HepG2 (cell line): Measurements from ENCODE around the gene ATG9A. TPM values are rescaled to one million over a fixed set of nuclear protein-coding genes. Genes with fewer than 3 reads are reported as not detected.

Source experiments
- ESRRA ChIP-seq: sonication (generic); formaldehyde crosslinking; IDR thresholded peaks from 2 replicates; pipeline ENCODE4 v1.5.1; 2020; ENCODE audit warnings: mild to moderate bottlenecking, low read depth, missing genetic modification reagents
- HNF1B ChIP-seq: sonication (generic); formaldehyde crosslinking; IDR thresholded peaks from 2 replicates; pipeline ENCODE4 v1.5.1; 2020; ENCODE audit warnings: mild to moderate bottlenecking, moderate library complexity, missing genetic modification reagents
- NFATC3 ChIP-seq: sonication (generic); formaldehyde crosslinking; IDR thresholded peaks from 2 replicates; pipeline ENCODE4 v1.5.1; 2020; ENCODE audit warnings: mild to moderate bottlenecking, missing genetic modification reagents
- POLR2G ChIP-seq: fragments of 200-400 bp; formaldehyde crosslinking; IDR thresholded peaks from 2 replicates; pipeline ENCODE4 v1.6.1; 2018; ENCODE audit warnings: mild to moderate bottlenecking, low read depth, low read length, moderate library complexity
- PRDM10 ChIP-seq: sonication (generic); formaldehyde crosslinking; IDR thresholded peaks from 2 replicates; pipeline ENCODE4 v1.4.0; 2020; ENCODE audit warnings: low read depth, missing genetic modification reagents
- SRSF4 ChIP-seq: fragments of 200-400 bp; formaldehyde crosslinking; IDR thresholded peaks from one replicate; pipeline ENCODE4 v1.6.1; 2018; ENCODE audit warnings: mild to moderate bottlenecking, low read depth, low read length, moderate library complexity; ENCODE audit not compliant: poor library complexity, severe bottlenecking
- TEF ChIP-seq: sonication (generic); formaldehyde crosslinking; IDR thresholded peaks from 2 replicates; pipeline ENCODE4 v1.5.0; 2020; ENCODE audit warnings: missing genetic modification reagents
- TIGD3 ChIP-seq: sonication (generic); formaldehyde crosslinking; IDR thresholded peaks from 2 replicates; pipeline ENCODE4 v1.5.1; 2020; ENCODE audit warnings: mild to moderate bottlenecking, missing genetic modification reagents, borderline replicate concordance
- TRIM24 ChIP-seq: sonication (generic); formaldehyde crosslinking; IDR thresholded peaks from 2 replicates; pipeline ENCODE4 v1.8.0; 2022; ENCODE audit warnings: mild to moderate bottlenecking, missing genetic modification reagents
- WIZ ChIP-seq: sonication (generic); formaldehyde crosslinking; IDR thresholded peaks from 2 replicates; pipeline ENCODE4 v1.5.1; 2020; ENCODE audit warnings: mild to moderate bottlenecking, missing genetic modification reagents
- ZBTB26 ChIP-seq: IDR thresholded peaks from 2 replicates; pipeline ENCODE4 v1.6.1; 2016; ENCODE audit warnings: missing compliant biosample characterization, missing genetic modification reagents, borderline replicate concordance
- ZBTB42 ChIP-seq: sonication (generic); formaldehyde crosslinking; IDR thresholded peaks from 2 replicates; pipeline ENCODE4 v1.5.0; 2020; ENCODE audit warnings: mild to moderate bottlenecking, missing genetic modification reagents
- ZNF136 ChIP-seq: sonication (generic); formaldehyde crosslinking; IDR thresholded peaks from 2 replicates; pipeline ENCODE4 v1.8.1; 2022; ENCODE audit warnings: low read depth, mild to moderate bottlenecking, moderate library complexity, missing genetic modification reagents
- ZNF180 ChIP-seq: sonication (generic); formaldehyde crosslinking; IDR thresholded peaks from 2 replicates; pipeline ENCODE4 v1.4.0; 2020; ENCODE audit warnings: low read depth, missing genetic modification reagents, borderline replicate concordance
- ZNF784 ChIP-seq: sonication (generic); formaldehyde crosslinking; IDR thresholded peaks from 2 replicates; pipeline ENCODE4 v1.5.1; 2020; ENCODE audit warnings: missing genetic modification reagents, mild to moderate bottlenecking, borderline replicate concordance
- ZNF83 ChIP-seq: sonication (generic); formaldehyde crosslinking; IDR thresholded peaks from 2 replicates; pipeline ENCODE4 v1.4.0; 2020; ENCODE audit warnings: missing genetic modification reagents, mild to moderate bottlenecking, borderline replicate concordance
- polyA plus RNA-seq, 8 experiments: library from polyadenylated mRNA; depleted of rRNA in 3 of 8; stranded (reverse) in 7 of 8; unstranded in 1 of 8; fragments of >200 nt; fragmentation: Illumina TruSeq in 4 of 8; extraction: Trizol in 4 of 8; gene quantifications; 2 replicates each; pipeline versions ENCODE4 v1.2.1 to v1.2.3, GENCODE V29; 2011 to 2016; ENCODE audit warnings: low read depth in 4 of 8, missing spikeins in 1 of 8, mixed read lengths in 1 of 8; ENCODE audit not compliant: insufficient read depth in 1 of 8
- total RNA-seq, 5 experiments: library from RNA; depleted of rRNA; stranded (reverse); fragments of >200 nt; fragmentation: Illumina TruSeq; extraction: Trizol; gene quantifications; 2 replicates each; pipeline ENCODE4 v1.2.3, GENCODE V29; 2016; ENCODE audit warnings: low read depth in 1 of 5

Gene ATG9A
- total and polyA plus RNA-seq, 2 of the 13 experiments (the other 11 are each of a cell fraction or from before 2014, with no cell fraction given), result 35.0 to 131 TPM

- TF ChIP-seq PRDM10 (peak; percentile 71; the same call in 1 of the 2 replicates), ZNF180 (no peak), TIGD3 (CRISPR knock-in tag) (no peak), ESRRA (peak; percentile 36), TEF (CRISPR knock-in tag) (no peak), ZNF83 (CRISPR knock-in tag) (no peak), ZBTB26 (CRISPR knock-in tag) (peak; percentile 90), NFATC3 (0 out of 2 replicates have a peak, but pooled peaks have one; percentile 12), WIZ (CRISPR knock-in tag) (peak; percentile 85; the same call in 1 of the 2 replicates), SRSF4 (no peak), ZNF136 (CRISPR knock-in tag) (0 out of 2 replicates have a peak, but pooled peaks have one; percentile 30), ZBTB42 (no peak), POLR2G (peak; percentile 99), ZNF784 (CRISPR knock-in tag) (no peak; the same call in 1 of the 2 replicates), TRIM24 (CRISPR knock-in tag) (no peak), HNF1B (CRISPR knock-in tag) (peak; percentile 86)
Observed at GRCh38 chr2:219206328-219207133, 22.9 kb downstream of the ATG9A start, which contains the start of gene ZFAND2B (continued).
